OCI-LY1 (cell line): Measurements from ENCODE around the gene LGALS14.

Experiments used
- EZH2 ChIP-seq: fragments of 200-600 bp; sonication (generic), shearing (Covaris generic); IDR thresholded peaks from 2 replicates; pipeline ENCODE4 v1.8.0; 2017; ENCODE audit warnings: borderline replicate concordance, mixed run types, mild to moderate bottlenecking, antibody characterized with exemption, low read length, moderate library complexity, mixed read lengths
- TF ChIP-seq, protein P1 (sequence below): fragments of 200-600 bp; sonication (generic), shearing (Covaris generic); IDR thresholded peaks from 2 replicates; pipeline ENCODE4 v1.5.1; 2017; ENCODE audit warnings: mild to moderate bottlenecking, antibody characterized with exemption, low read length, moderate library complexity, mixed read lengths

DNA sequence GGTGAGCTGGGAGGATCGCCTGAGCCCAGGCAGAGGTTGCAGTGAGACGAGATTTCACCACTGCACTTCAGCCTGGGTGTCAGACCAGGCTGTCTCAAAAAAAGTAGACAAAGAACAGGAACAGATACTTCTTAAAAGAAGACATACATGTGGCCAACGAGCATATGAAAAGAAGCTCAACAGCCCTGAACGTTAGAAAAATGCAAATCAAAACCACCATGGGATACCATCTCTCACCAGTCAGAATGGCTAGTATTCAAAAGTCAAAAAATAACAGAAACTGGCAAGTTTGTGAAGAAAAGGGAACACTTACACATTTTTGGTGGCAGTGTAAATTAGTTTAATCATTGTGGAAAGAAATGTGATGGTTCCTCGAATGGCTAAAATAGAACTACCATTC, 3.0 kb upstream of the LGALS14 start:
- TF ChIP-seq EZH2, result no peak
- TF ChIP-seq, protein P1, sequence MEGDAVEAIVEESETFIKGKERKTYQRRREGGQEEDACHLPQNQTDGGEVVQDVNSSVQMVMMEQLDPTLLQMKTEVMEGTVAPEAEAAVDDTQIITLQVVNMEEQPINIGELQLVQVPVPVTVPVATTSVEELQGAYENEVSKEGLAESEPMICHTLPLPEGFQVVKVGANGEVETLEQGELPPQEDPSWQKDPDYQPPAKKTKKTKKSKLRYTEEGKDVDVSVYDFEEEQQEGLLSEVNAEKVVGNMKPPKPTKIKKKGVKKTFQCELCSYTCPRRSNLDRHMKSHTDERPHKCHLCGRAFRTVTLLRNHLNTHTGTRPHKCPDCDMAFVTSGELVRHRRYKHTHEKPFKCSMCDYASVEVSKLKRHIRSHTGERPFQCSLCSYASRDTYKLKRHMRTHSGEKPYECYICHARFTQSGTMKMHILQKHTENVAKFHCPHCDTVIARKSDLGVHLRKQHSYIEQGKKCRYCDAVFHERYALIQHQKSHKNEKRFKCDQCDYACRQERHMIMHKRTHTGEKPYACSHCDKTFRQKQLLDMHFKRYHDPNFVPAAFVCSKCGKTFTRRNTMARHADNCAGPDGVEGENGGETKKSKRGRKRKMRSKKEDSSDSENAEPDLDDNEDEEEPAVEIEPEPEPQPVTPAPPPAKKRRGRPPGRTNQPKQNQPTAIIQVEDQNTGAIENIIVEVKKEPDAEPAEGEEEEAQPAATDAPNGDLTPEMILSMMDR, result no peak
